Spleen (tissue), 11 donors: ENCODE measurements around the gene C20orf144. TPM values are rescaled to one million over a fixed set of nuclear protein-coding genes. Genes with fewer than 3 reads are reported as not detected.

Experiments used
- DNase-seq: peaks from one replicate; pipeline ENCODE4 v3.0.0-alpha.2; 2020
- H3K27ac ChIP-seq, 8 donors: fragments of 200-600 bp; sonication (generic) in 7 of 8; 1 replicate in 4 of 8; 2 replicates in 4 of 8; pipeline versions ENCODE4 v1.5.0 to v1.8.0; 2016 to 2021; ENCODE audit warnings: inconsistent platforms in 4 of 8, mild to moderate bottlenecking in 4 of 8, moderate library complexity in 1 of 8
- H3K27me3 ChIP-seq, 7 donors: fragments of 200-600 bp; sonication (generic) in 6 of 7; replicated peaks in 1 of 7; 1 replicate in 4 of 7; 2 replicates in 3 of 7; pipeline versions ENCODE4 v1.5.0 to v1.8.0; 2016 to 2021; ENCODE audit warnings: inconsistent platforms in 3 of 7, mild to moderate bottlenecking in 1 of 7
- H3K36me3 ChIP-seq, 6 donors: fragments of 200-600 bp; sonication (generic) in 5 of 6; 1 replicate in 4 of 6; 2 replicates in 2 of 6; pipeline versions ENCODE4 v1.5.0 to v1.8.0; 2016 to 2021; ENCODE audit warnings: inconsistent platforms in 2 of 6
- H3K4me1 ChIP-seq, 6 donors: fragments of 200-600 bp; sonication (generic) in 5 of 6; 1 replicate in 3 of 6; 2 replicates in 3 of 6; pipeline versions ENCODE4 v1.5.0 to v1.8.0; 2016 to 2021; ENCODE audit warnings: inconsistent platforms in 3 of 6
- H3K4me3 ChIP-seq, 8 donors: fragments of 200-600 bp; sonication (generic) in 7 of 8; 1 replicate in 4 of 8; 2 replicates in 4 of 8; pipeline versions ENCODE4 v1.5.0 to v1.8.0; 2016 to 2021; ENCODE audit warnings: inconsistent platforms in 4 of 8, mild to moderate bottlenecking in 4 of 8, moderate library complexity in 2 of 8
- H3K9me3 ChIP-seq, 8 donors: fragments of 200-600 bp; sonication (generic) in 7 of 8; 1 replicate in 4 of 8; 2 replicates in 4 of 8; pipeline versions ENCODE4 v1.5.0 to v1.8.0; 2016 to 2021; ENCODE audit warnings: inconsistent platforms in 4 of 8
- POLR2A ChIP-seq, 3 donors: fragments of 450-650 bp; IDR thresholded peaks; one replicate each; pipeline ENCODE4 v1.5.1; 2017; ENCODE audit warnings: antibody characterized with exemption in 3 of 3, mild to moderate bottlenecking in 1 of 3
- POLR2AphosphoS5 ChIP-seq, 3 donors: sonication (generic); formaldehyde crosslinking; IDR thresholded peaks; one replicate each; pipeline ENCODE4 v1.5.1; 2017; ENCODE audit warnings: antibody characterized with exemption in 3 of 3
- WGBS, 5 donors: extraction: QIAGEN DNeasy Blood & Tissue Kit in 3 of 5; methylation state at CpG; one replicate each; pipeline versions ENCODE4 v1.1.5 to v1.1.7; 2013 to 2018; 5-methylcytosine and 5-hydroxymethylcytosine counted together
- intact Hi-C: fragments of 100-400 bp; cut with DNase I; formaldehyde crosslinking; loops from one replicate; pipeline ENCODE4 v1.15.0; 2023; ENCODE audit warnings: low total_unique reads
- polyA plus RNA-seq, 3 donors: library from polyadenylated mRNA; stranded (reverse); fragments of 200-250 nt; gene quantifications; one replicate each; pipeline ENCODE4 v1.2.1, GENCODE V29; 2013
- total RNA-seq, 7 donors: library from RNA; depleted of rRNA in 3 of 7; stranded (reverse); fragments of >200 nt in 3 of 7; fragmentation: NEBNext Ultra II Directional in 4 of 7; extraction: Animal tissue kit (Norgen Biotek cat#: 25700) in 4 of 7; gene quantifications; one replicate each; pipeline versions ENCODE4 v1.1.0 to v1.2.1, GENCODE V29; 2016 to 2021
- TF ChIP-seq, protein P1 (sequence below), 11 experiments: fragments of 200-600 bp in 7 of 11; fragments of 450-650 bp in 4 of 11; sonication (generic) in 4 of 11; IDR thresholded peaks in 8 of 11; conservative IDR thresholded peaks in 3 of 11; 1 replicate in 7 of 11; 2 replicates in 4 of 11; pipeline versions ENCODE4 v1.4.0 to v1.8.0; 2016 to 2021; ENCODE audit warnings: antibody characterized with exemption in 11 of 11, inconsistent platforms in 4 of 11, mild to moderate bottlenecking in 1 of 11
- donor health status: healthy with polysubstance abuse.
- donor health status: DM: no; HTN: no; CAD: no; lungs with moderate emphysema.
- donor health status: DM: no; HTN: no; CAD: no.
- donor health status: Bipolar disorder and iron deficiency.
- donor health status: healthy.
- donor health status: DM: no; HTN: no; CAD: no.
- donor health status: DM: yes; HTN: yes; CAD: no.

C20orf144 gene
- total and polyA plus RNA-seq, 10 donors: 0.06 to 0.14 (median 0.09) TPM; not detected in 7

DNA sequence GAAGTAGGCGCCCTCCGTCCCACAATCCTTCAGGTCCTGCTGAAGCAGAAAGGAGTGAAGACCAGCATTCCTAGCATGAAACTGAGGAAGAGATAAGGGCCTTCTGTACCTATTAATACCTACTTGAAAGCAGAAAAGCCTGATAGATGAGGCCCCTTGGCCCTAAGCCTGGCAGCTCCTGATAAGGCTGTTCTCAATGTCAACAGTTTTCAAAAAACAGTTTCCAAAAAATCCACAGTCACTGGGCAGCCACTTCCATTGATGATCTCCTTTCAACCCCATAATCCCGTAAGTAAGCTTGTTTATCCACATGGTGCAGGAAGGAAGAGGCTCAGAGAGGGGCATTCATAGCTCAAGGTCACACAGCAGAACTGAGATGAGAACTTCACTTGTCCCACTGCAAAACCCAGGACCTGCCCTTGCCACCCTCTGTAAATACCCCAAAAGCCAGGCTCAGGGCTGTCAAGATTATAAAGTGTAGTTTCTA is 26.9 kb downstream of the C20orf144 start:
- H3K27ac ChIP-seq: peak overlapping the region in 7 of 8 donors; percentile 2 to 61 (median 37)
- no peaks in the 10 kb centered on the region for H3K27me3 ChIP-seq
- no peaks in the 10 kb centered on the region for H3K36me3 ChIP-seq
- intact Hi-C loops: no loop called here
- 73 to 94% (median 82%) methylated on average over 3 of the region's 3 CpGs for WGBS, 5 donors
- H3K4me1 ChIP-seq: peaks cover 8 to 60% (median 30%) of the 10 kb centered on the region in 6 donors
- DNase-seq: no peak
- H3K9me3 ChIP-seq: no peaks in the 10 kb centered on the region
- H3K4me3 ChIP-seq: no peak overlapping the region
- TF ChIP-seq POLR2AphosphoS5 (IDR thresholded peaks at IDR 0.05) (no peak), POLR2A (IDR thresholded peaks at IDR 0.05) (no peak)
- TF ChIP-seq, protein P1, sequence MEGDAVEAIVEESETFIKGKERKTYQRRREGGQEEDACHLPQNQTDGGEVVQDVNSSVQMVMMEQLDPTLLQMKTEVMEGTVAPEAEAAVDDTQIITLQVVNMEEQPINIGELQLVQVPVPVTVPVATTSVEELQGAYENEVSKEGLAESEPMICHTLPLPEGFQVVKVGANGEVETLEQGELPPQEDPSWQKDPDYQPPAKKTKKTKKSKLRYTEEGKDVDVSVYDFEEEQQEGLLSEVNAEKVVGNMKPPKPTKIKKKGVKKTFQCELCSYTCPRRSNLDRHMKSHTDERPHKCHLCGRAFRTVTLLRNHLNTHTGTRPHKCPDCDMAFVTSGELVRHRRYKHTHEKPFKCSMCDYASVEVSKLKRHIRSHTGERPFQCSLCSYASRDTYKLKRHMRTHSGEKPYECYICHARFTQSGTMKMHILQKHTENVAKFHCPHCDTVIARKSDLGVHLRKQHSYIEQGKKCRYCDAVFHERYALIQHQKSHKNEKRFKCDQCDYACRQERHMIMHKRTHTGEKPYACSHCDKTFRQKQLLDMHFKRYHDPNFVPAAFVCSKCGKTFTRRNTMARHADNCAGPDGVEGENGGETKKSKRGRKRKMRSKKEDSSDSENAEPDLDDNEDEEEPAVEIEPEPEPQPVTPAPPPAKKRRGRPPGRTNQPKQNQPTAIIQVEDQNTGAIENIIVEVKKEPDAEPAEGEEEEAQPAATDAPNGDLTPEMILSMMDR (IDR thresholded peaks at IDR 0.05 in 8 of 11, conservative IDR thresholded peaks at IDR 0.05 in 3 of 11): no peak

DNA sequence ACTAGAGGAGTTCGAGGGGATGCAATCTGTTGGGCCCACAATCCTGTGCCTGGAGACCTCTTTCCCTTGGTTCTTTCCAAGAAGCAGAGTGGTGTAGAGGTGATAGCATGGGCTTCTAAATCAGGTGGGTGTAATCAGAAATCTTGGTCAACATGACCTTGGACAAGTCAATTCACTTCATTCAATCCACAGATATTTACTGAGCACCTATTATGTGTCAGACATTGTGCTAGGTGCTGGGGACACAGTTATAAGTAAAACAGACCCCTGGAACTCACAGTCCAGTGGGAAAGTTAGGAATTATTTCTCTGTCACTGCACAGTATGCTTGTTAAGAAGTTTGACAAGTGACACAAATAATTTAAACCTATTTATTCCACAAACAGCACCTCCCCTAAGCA is 27.4 kb downstream of the C20orf144 start:
- Histone ChIP-seq H3K4me1 (peaks cover 8 to 55% (median 30%) of the 10 kb centered on the region in 6 donors), H3K27me3 (no peaks in the 10 kb centered on the region), H3K27ac (peak overlapping the region in 4 of 8 donors; percentile 13 to 61 (median 42)), H3K9me3 (no peaks in the 10 kb centered on the region), H3K36me3 (no peaks in the 10 kb centered on the region), H3K4me3 (no peak overlapping the region)
- 95 to 100% (median 100%) methylated on average over 1 of the region's 1 CpG for WGBS, 5 donors
- intact Hi-C loops: no loop called here
- DNase-seq: no peak
- TF ChIP-seq, protein P1 (IDR thresholded peaks at IDR 0.05 in 8 of 11, conservative IDR thresholded peaks at IDR 0.05 in 3 of 11): no peak
- TF ChIP-seq POLR2AphosphoS5 (IDR thresholded peaks at IDR 0.05) (no peak), POLR2A (IDR thresholded peaks at IDR 0.05) (no peak)

DNA sequence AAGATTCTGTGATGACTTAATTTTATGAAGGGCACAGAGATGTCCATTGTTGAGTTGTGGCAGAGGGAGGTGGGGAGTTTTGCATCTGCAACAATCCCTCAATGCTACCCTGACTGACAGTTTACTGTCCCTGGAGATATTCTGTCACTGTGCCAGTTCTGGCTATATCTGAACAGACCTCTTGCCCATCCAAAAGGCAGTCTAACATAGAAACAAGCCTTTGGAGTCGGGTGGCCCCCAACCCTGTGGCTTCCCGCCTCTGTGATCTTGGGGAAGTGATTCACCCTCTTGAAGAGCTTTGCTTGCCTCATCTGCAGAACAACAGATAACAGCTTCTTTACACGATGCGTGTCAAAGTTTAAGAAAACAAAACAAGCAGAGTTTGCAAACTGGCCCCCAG is 27.8 kb downstream of the C20orf144 start:
- no peaks in the 10 kb centered on the region for H3K27me3 ChIP-seq
- no peak overlapping the region for H3K4me3 ChIP-seq
- no peak for DNase-seq
- TF ChIP-seq POLR2A (IDR thresholded peaks at IDR 0.05) (no peak), POLR2AphosphoS5 (IDR thresholded peaks at IDR 0.05) (no peak)
- TF ChIP-seq, protein P1 (IDR thresholded peaks at IDR 0.05 in 8 of 11, conservative IDR thresholded peaks at IDR 0.05 in 3 of 11): no peak
- H3K36me3 ChIP-seq: no peaks in the 10 kb centered on the region
- WGBS, 5 donors: 11 to 25% (median 17%) methylated on average over 4 of the region's 4 CpGs
- intact Hi-C loops: no loop called here
- H3K9me3 ChIP-seq: no peaks in the 10 kb centered on the region
- peak overlapping the region in 5 of 8 donors; percentile 7 to 61 (median 15) for H3K27ac ChIP-seq
- peaks cover 8 to 50% (median 27%) of the 10 kb centered on the region in 6 donors for H3K4me1 ChIP-seq

DNA sequence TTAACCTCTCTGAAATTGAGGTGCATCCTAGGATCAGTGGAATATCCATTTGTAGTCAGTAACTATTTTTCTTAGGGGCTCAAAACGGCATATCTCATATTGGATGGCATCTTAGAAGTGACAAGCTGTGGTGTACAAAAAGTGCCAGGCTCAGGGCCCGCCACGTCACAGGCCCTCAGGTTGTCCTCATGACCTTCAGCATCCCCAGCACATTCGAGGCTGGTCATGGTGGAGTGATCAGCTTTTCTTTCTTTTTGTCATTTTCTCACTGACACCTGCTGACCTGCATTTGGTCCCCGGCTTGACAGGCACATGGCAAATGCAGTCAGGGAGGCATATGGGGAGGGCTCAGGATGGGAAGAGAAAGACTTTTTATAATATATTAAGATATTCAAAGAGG is 31.2 kb downstream of the C20orf144 start:
- no peak for DNase-seq
- TF ChIP-seq, protein P1 (IDR thresholded peaks at IDR 0.05 in 8 of 11, conservative IDR thresholded peaks at IDR 0.05 in 3 of 11): no peak
- TF ChIP-seq POLR2A (IDR thresholded peaks at IDR 0.05) (no peak), POLR2AphosphoS5 (IDR thresholded peaks at IDR 0.05) (no peak)
- 81 to 83% (median 82%) methylated on average over 5 of the region's 5 CpGs for WGBS, 5 donors
- H3K36me3 ChIP-seq: no peaks in the 10 kb centered on the region
- no peak overlapping the region for H3K27ac ChIP-seq
- intact Hi-C loops: no loop called here
- peaks cover 0 to 25% (median 9%) of the 10 kb centered on the region in 6 donors for H3K4me1 ChIP-seq
- no peaks in the 10 kb centered on the region for H3K27me3 ChIP-seq
- peaks cover 0 to 2% (median 0%) of the 10 kb centered on the region in 8 donors for H3K9me3 ChIP-seq
- no peak overlapping the region for H3K4me3 ChIP-seq
